Mesendoderm (in vitro differentiated cells): ENCODE results near the gene MYBPC3.

Source experiments
- DNase-seq: peaks from one replicate; pipeline ENCODE4 v3.0.0; 2013
- H2AK5ac ChIP-seq: 2 replicates; pipeline ENCODE4 v1.6.1; 2013; ENCODE audit warnings: low read length, inconsistent platforms
- H2BK120ac ChIP-seq: 2 replicates; pipeline ENCODE4 v1.6.1; 2013; ENCODE audit warnings: low read depth, mild to moderate bottlenecking, low read length, moderate library complexity, mixed read lengths
- H2BK15ac ChIP-seq: replicated peaks from 2 replicates; pipeline ENCODE4 v1.6.1; 2013; ENCODE audit warnings: low read depth, mild to moderate bottlenecking, moderate library complexity
- H2BK5ac ChIP-seq: 2 replicates; pipeline ENCODE4 v1.6.1; 2013; ENCODE audit warnings: low read length, inconsistent platforms
- H3K18ac ChIP-seq: 2 replicates; pipeline ENCODE4 v1.6.1; 2013; ENCODE audit warnings: mild to moderate bottlenecking, low read length, mixed read lengths
- H3K23ac ChIP-seq: one replicate; pipeline ENCODE4 v1.6.1; 2013; ENCODE audit warnings: low read length
- H3K27ac ChIP-seq: 2 replicates; pipeline ENCODE4 v1.5.1; 2013; ENCODE audit warnings: low read depth, mild to moderate bottlenecking, inconsistent platforms, low read length, moderate library complexity
- H3K27me3 ChIP-seq: 2 replicates; pipeline ENCODE4 v1.6.1; 2013; ENCODE audit warnings: low read length, control low read depth, mild to moderate bottlenecking, inconsistent platforms; ENCODE audit not compliant: insufficient read depth, poor library complexity
- H3K36me3 ChIP-seq: 2 replicates; pipeline ENCODE4 v1.6.1; 2013; ENCODE audit warnings: low read length, inconsistent platforms; ENCODE audit not compliant: control insufficient read depth, insufficient read depth
- H3K4ac ChIP-seq: one replicate; pipeline ENCODE4 v1.6.1; 2013; ENCODE audit warnings: low read depth, mild to moderate bottlenecking, low read length, moderate library complexity
- H3K4me1 ChIP-seq: 2 replicates; pipeline ENCODE4 v1.6.1; 2013; ENCODE audit warnings: low read depth, low read length, inconsistent platforms; ENCODE audit not compliant: control insufficient read depth
- H3K4me2 ChIP-seq: 2 replicates; pipeline ENCODE4 v1.6.1; 2013; ENCODE audit warnings: low read length
- H3K4me3 ChIP-seq: 2 replicates; pipeline ENCODE4 v1.5.1; 2013; ENCODE audit warnings: mild to moderate bottlenecking, low read length
- H3K56ac ChIP-seq: one replicate; pipeline ENCODE4 v1.6.1; 2013; ENCODE audit warnings: low read length
- H3K79me1 ChIP-seq: 2 replicates; pipeline ENCODE4 v1.6.1; 2013; ENCODE audit warnings: low read length, inconsistent platforms
- H3K79me2 ChIP-seq: 2 replicates; pipeline ENCODE4 v1.6.1; 2013; ENCODE audit warnings: mild to moderate bottlenecking, low read length; ENCODE audit not compliant: control insufficient read depth, insufficient read depth
- H3K9ac ChIP-seq: 2 replicates; pipeline ENCODE4 v1.6.1; 2013; ENCODE audit warnings: low read length, inconsistent platforms
- H4K5ac ChIP-seq: one replicate; pipeline ENCODE4 v1.6.1; 2013; ENCODE audit warnings: low read length
- H4K8ac ChIP-seq: one replicate; pipeline ENCODE4 v1.6.1; 2013; ENCODE audit warnings: low read depth, mild to moderate bottlenecking, control low read depth, low read length, moderate library complexity
- WGBS: extraction: QIAGEN DNeasy Blood & Tissue Kit; methylation state at CpG from one replicate; pipeline ENCODE4 v1.1.7; 2013; ENCODE audit warnings: low lambda C conversion rate, missing lambda C conversion rate; ENCODE audit not compliant: insufficient coverage; ENCODE audit errors: extremely low coverage; 5-methylcytosine and 5-hydroxymethylcytosine counted together

Gene MYBPC3

DNA sequence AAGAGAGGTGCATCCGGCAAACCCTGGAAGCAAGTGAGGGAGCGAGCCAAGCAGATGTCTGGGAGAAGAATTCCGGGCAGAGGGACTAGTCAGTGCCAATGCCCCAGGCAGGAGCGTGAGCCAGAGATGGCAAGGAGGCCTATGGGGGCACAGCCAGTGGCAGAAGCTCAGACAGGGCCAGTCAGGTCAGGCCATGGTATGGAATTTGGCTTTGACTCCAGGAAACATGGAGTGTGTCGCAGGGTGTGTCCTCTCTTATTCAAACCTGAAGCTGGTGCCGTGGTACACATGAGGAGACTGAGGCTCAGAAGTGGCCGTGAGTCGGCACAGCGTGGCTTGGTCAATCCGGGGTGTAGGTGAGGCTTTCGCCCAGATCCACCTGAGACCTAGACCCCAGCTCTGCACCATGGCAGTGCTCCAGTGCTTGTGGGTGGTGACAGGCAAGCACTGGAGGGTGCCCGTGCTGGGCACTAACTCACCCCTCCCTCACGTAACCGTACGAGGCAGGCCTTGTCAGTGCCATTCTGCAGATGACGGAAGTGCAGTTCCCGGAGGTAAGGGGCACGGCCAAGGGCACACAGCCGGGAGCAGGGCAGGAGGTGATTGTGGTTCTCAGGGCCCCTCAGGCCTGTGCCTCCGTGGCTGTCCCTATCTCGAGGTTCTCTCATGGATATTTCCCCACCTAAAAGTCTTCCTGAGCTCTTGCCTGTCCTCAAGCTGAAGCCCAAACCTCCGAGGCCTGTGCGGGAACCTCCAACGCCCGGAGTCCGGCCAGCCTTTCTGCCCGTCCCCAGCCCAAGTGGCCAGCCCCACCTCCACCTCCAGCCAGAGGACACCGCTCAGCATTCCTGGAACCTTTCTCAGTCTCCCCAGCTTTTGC is 36.4 kb upstream of the MYBPC3 start:
- H3K27ac ChIP-seq, result no peak overlapping the region
- H3K18ac ChIP-seq, result no peak overlapping the region
- H3K36me3 ChIP-seq, result no peaks in the 10 kb centered on the region
- no peak overlapping the region for H2BK120ac ChIP-seq
- no peaks in the 10 kb centered on the region for H3K27me3 ChIP-seq
- no peak for DNase-seq
- no peak overlapping the region for H4K5ac ChIP-seq
- no CpG with 5 or more reads among the region's 28 CpGs for WGBS
- no peak overlapping the region for H3K4me3 ChIP-seq
- H3K9ac ChIP-seq, result no peak overlapping the region
- no peaks in the 10 kb centered on the region for H3K4me1 ChIP-seq
- H3K23ac ChIP-seq, result no peak overlapping the region
- no peaks in the 10 kb centered on the region for H3K79me1 ChIP-seq
- H3K4ac ChIP-seq, result no peak overlapping the region
- no peak overlapping the region for H3K4me2 ChIP-seq
- no peak overlapping the region for H2BK5ac ChIP-seq
- H2AK5ac ChIP-seq, result no peak overlapping the region
- no peak overlapping the region for H4K8ac ChIP-seq
- H3K56ac ChIP-seq, result no peak overlapping the region
- H2BK15ac ChIP-seq, result no peak overlapping the region
- H3K79me2 ChIP-seq, result no peaks in the 10 kb centered on the region

- H3K18ac ChIP-seq, result no peak overlapping the region
- H3K56ac ChIP-seq, result no peak overlapping the region
- no peak overlapping the region for H4K5ac ChIP-seq
- no peak for DNase-seq
- no peak overlapping the region for H2AK5ac ChIP-seq
- no CpG with 5 or more reads among the region's 13 CpGs for WGBS
- no peak overlapping the region for H3K23ac ChIP-seq
- H4K8ac ChIP-seq, result no peak overlapping the region
- H3K27me3 ChIP-seq, result no peaks in the 10 kb centered on the region
- no peak overlapping the region for H3K27ac ChIP-seq
- H3K4me2 ChIP-seq, result no peak overlapping the region
- H2BK120ac ChIP-seq, result no peak overlapping the region
- H3K4me1 ChIP-seq, result no peaks in the 10 kb centered on the region
- H2BK15ac ChIP-seq, result no peak overlapping the region
- H3K4ac ChIP-seq, result no peak overlapping the region
- H3K36me3 ChIP-seq, result no peaks in the 10 kb centered on the region
- no peaks in the 10 kb centered on the region for H3K79me2 ChIP-seq
- H3K9ac ChIP-seq, result no peak overlapping the region
- no peak overlapping the region for H3K4me3 ChIP-seq
- no peaks in the 10 kb centered on the region for H3K79me1 ChIP-seq
- H2BK5ac ChIP-seq, result no peak overlapping the region
Observed at GRCh38 chr11:47387944-47388696, 35.6 kb upstream of the MYBPC3 start.

- no peak for DNase-seq
- no peaks in the 10 kb centered on the region for H3K79me1 ChIP-seq
- H3K79me2 ChIP-seq, result no peaks in the 10 kb centered on the region
- no peaks in the 10 kb centered on the region for H3K4me1 ChIP-seq
- H3K27me3 ChIP-seq, result no peaks in the 10 kb centered on the region
- H3K23ac ChIP-seq, result no peak overlapping the region
- H2BK5ac ChIP-seq, result no peak overlapping the region
- H2BK120ac ChIP-seq, result no peak overlapping the region
- no peaks in the 10 kb centered on the region for H3K36me3 ChIP-seq
- H4K8ac ChIP-seq, result no peak overlapping the region
- no peak overlapping the region for H3K4me3 ChIP-seq
- H4K5ac ChIP-seq, result no peak overlapping the region
- H3K4ac ChIP-seq, result no peak overlapping the region
- no peak overlapping the region for H3K4me2 ChIP-seq
- no CpG with 5 or more reads among the region's 4 CpGs for WGBS
- H2BK15ac ChIP-seq, result no peak overlapping the region
- H3K18ac ChIP-seq, result no peak overlapping the region
- H2AK5ac ChIP-seq, result no peak overlapping the region
- no peak overlapping the region for H3K9ac ChIP-seq
- H3K56ac ChIP-seq, result no peak overlapping the region
- H3K27ac ChIP-seq, result no peak overlapping the region
Observed at GRCh38 chr11:47384498-47384897, 32.0 kb upstream of the MYBPC3 start.

- no peak overlapping the region for H3K27ac ChIP-seq
- no peak overlapping the region for H2BK15ac ChIP-seq
- no CpG with 5 or more reads among the region's 4 CpGs for WGBS
- no peak overlapping the region for H3K4ac ChIP-seq
- peak overlapping the region; percentile 25 for H3K56ac ChIP-seq
- H3K4me1 ChIP-seq, result peaks cover 5% of the 10 kb centered on the region
- H2BK120ac ChIP-seq, result no peak overlapping the region
- H3K79me1 ChIP-seq, result no peaks in the 10 kb centered on the region
- H4K5ac ChIP-seq, result no peak overlapping the region
- no peak overlapping the region for H3K23ac ChIP-seq
- no peaks in the 10 kb centered on the region for H3K36me3 ChIP-seq
- H2BK5ac ChIP-seq, result no peak overlapping the region
- H3K4me3 ChIP-seq, result no peak overlapping the region
- H3K4me2 ChIP-seq, result no peak overlapping the region
- H3K18ac ChIP-seq, result no peak overlapping the region
- no peaks in the 10 kb centered on the region for H3K27me3 ChIP-seq
- no peak overlapping the region for H4K8ac ChIP-seq
- no peak for DNase-seq
- H3K9ac ChIP-seq, result no peak overlapping the region
- H2AK5ac ChIP-seq, result no peak overlapping the region
- H3K79me2 ChIP-seq, result no peaks in the 10 kb centered on the region
Observed at GRCh38 chr11:47383071-47383470, 30.6 kb upstream of the MYBPC3 start.

GRCh38 chr11:47380078-47380477 is 27.6 kb upstream of the MYBPC3 start:
- H2BK15ac ChIP-seq, result no peak overlapping the region
- H3K56ac ChIP-seq, result no peak overlapping the region
- no peak overlapping the region for H3K9ac ChIP-seq
- H4K8ac ChIP-seq, result no peak overlapping the region
- H2BK120ac ChIP-seq, result no peak overlapping the region
- no peak overlapping the region for H3K4me2 ChIP-seq
- no peak overlapping the region for H3K4ac ChIP-seq
- DNase-seq, result no peak
- no peak overlapping the region for H4K5ac ChIP-seq
- no peak overlapping the region for H3K27ac ChIP-seq
- H3K4me1 ChIP-seq, result peaks cover 5% of the 10 kb centered on the region
- H3K27me3 ChIP-seq, result no peaks in the 10 kb centered on the region
- WGBS, result 100% methylated on average over 1 of the region's 2 CpGs
- H2AK5ac ChIP-seq, result no peak overlapping the region
- H3K18ac ChIP-seq, result no peak overlapping the region
- no peaks in the 10 kb centered on the region for H3K36me3 ChIP-seq
- no peak overlapping the region for H3K4me3 ChIP-seq
- no peak overlapping the region for H3K23ac ChIP-seq
- H3K79me2 ChIP-seq, result no peaks in the 10 kb centered on the region
- H3K79me1 ChIP-seq, result no peaks in the 10 kb centered on the region
- H2BK5ac ChIP-seq, result no peak overlapping the region
